Gastrocnemius medialis (tissue), 4 donors: Measurements from ENCODE around the gene TGFB1I1. TPM values are rescaled to one million over a fixed set of nuclear protein-coding genes. Genes with fewer than 3 reads are reported as not detected.
A peak's percentile ranks its signal among the peaks of the same experiment; 100 is the strongest.

ENCODE experiments used
- ATAC-seq, 2 donors: fragments of 150-250 bp; one replicate each; pipeline ENCODE4 v1.9.1; 2016
- DNase-seq, 2 donors: peaks; one replicate each; pipeline ENCODE4 v3.0.0-alpha.2; 2019
- H3K27ac ChIP-seq, 4 donors: fragments of 200-600 bp; sonication (generic); 1 replicate in 1 of 4; 2 replicates in 3 of 4; pipeline ENCODE4 v1.5.1; 2016 to 2018; ENCODE audit warnings: mild to moderate bottlenecking in 2 of 4, moderate library complexity in 1 of 4
- H3K27me3 ChIP-seq, 3 donors: fragments of 200-600 bp; sonication (generic) in 2 of 3; 1 replicate in 1 of 3; 2 replicates in 2 of 3; pipeline versions ENCODE4 v1.5.1 to v1.6.0; 2016 to 2019; ENCODE audit warnings: mild to moderate bottlenecking in 1 of 3, moderate library complexity in 1 of 3
- H3K36me3 ChIP-seq, 2 donors: fragments of 200-600 bp; sonication (generic) in 1 of 2; one replicate each; pipeline ENCODE4 v1.5.1; 2017 to 2018
- H3K4me1 ChIP-seq, 2 donors: fragments of 200-600 bp; sonication (generic) in 1 of 2; one replicate each; pipeline ENCODE4 v1.5.1; 2016 to 2017; ENCODE audit warnings: mild to moderate bottlenecking in 2 of 2
- H3K4me3 ChIP-seq, 4 donors: fragments of 200-600 bp; sonication (generic) in 3 of 4; 1 replicate in 1 of 4; 2 replicates in 3 of 4; pipeline ENCODE4 v1.5.1; 2016 to 2019; ENCODE audit warnings: mild to moderate bottlenecking in 2 of 4
- H3K9me3 ChIP-seq, 3 donors: fragments of 200-600 bp; sonication (generic) in 2 of 3; 1 replicate in 1 of 3; 2 replicates in 2 of 3; pipeline ENCODE4 v1.5.1; 2016 to 2019
- CTCF ChIP-seq, 5 experiments: fragments of 450-650 bp in 3 of 5; fragments of 200-600 bp in 2 of 5; sonication (generic) in 2 of 5; IDR thresholded peaks in 4 of 5; conservative IDR thresholded peaks in 1 of 5; 1 replicate in 4 of 5; 2 replicates in 1 of 5; pipeline ENCODE4 v1.5.1; 2016 to 2019; ENCODE audit warnings: antibody characterized with exemption in 5 of 5, mild to moderate bottlenecking in 3 of 5, moderate library complexity in 3 of 5
- POLR2A ChIP-seq, 2 donors: fragments of 450-650 bp; IDR thresholded peaks; one replicate each; pipeline ENCODE4 v1.6.1; 2017; ENCODE audit warnings: antibody characterized with exemption in 2 of 2, mild to moderate bottlenecking in 2 of 2, moderate library complexity in 2 of 2
- in situ Hi-C, 4 donors: fragments of 200-750 bp; cut with MboI; loops; one replicate each; pipeline versions ENCODE4 v1.15.0 to v1.8.0; 2017; ENCODE audit warnings: low sequenced_read_pairs in 4 of 4
- intact Hi-C: fragments of 100-400 bp; cut with DNase I; formaldehyde crosslinking; loops from one replicate; pipeline ENCODE4 v1.15.1; 2023; ENCODE audit warnings: low total_unique reads
- total RNA-seq, 4 donors: library from RNA; depleted of rRNA; stranded (reverse); fragments of >200 nt; gene quantifications; one replicate each; pipeline versions ENCODE4 v1.1.0 to v1.2.3, GENCODE V29; 2016

The TGFB1I1 gene
- total RNA-seq, 4 donors from 2014 or later, result 4.6 to 14.4 (median 7.4) TPM

GRCh38 chr16:31475946-31476302 is 4.0 kb downstream of the TGFB1I1 start:
- in situ Hi-C loops, result no loop called here
- Histone ChIP-seq H3K27ac (no peak overlapping the region), H3K27me3 (peaks cover 4 to 21% (median 7%) of the 10 kb centered on the region in 3 donors), H3K4me3 (no peak overlapping the region), H3K4me1 (peaks cover 0 to 11% of the 10 kb centered on the region in 2 donors), H3K9me3 (no peaks in the 10 kb centered on the region), H3K36me3 (no peaks in the 10 kb centered on the region)
- ATAC-seq (no peak), DNase-seq (no peak)
- intact Hi-C loops, result no loop called here
- TF ChIP-seq CTCF (IDR thresholded peaks at IDR 0.05 in 4 of 5, conservative IDR thresholded peaks at IDR 0.05 in 1 of 5) (no peak), POLR2A (IDR thresholded peaks at IDR 0.05) (no peak)

GRCh38 chr16:31476303-31477219 is 4.6 kb downstream of the TGFB1I1 start:
- Histone ChIP-seq H3K9me3 (no peaks in the 10 kb centered on the region), H3K36me3 (no peaks in the 10 kb centered on the region), H3K4me3 (peak overlapping the region in 1 of 4 donors; percentile 10), H3K4me1 (peaks cover 0 to 6% of the 10 kb centered on the region in 2 donors), H3K27ac (no peak overlapping the region), H3K27me3 (peaks cover 4 to 21% (median 7%) of the 10 kb centered on the region in 3 donors)
- no peak for ATAC-seq
- intact Hi-C loops (no loop called here), in situ Hi-C loops (no loop called here)
- TF ChIP-seq POLR2A (IDR thresholded peaks at IDR 0.05), result no peak
- no peak for TF ChIP-seq CTCF (IDR thresholded peaks at IDR 0.05 in 4 of 5, conservative IDR thresholded peaks at IDR 0.05 in 1 of 5)
- no peak for DNase-seq

- H3K4me3 ChIP-seq, result no peak overlapping the region
- DNase-seq (no peak), ATAC-seq (no peak)
- in situ Hi-C loops, result no loop called here
- no peaks in the 10 kb centered on the region for H3K36me3 ChIP-seq
- no peak overlapping the region for H3K27ac ChIP-seq
- TF ChIP-seq POLR2A (IDR thresholded peaks at IDR 0.05) (no peak), CTCF (IDR thresholded peaks at IDR 0.05 in 4 of 5, conservative IDR thresholded peaks at IDR 0.05 in 1 of 5) (no peak)
- H3K4me1 ChIP-seq, result no peaks in the 10 kb centered on the region
- intact Hi-C loops, result no loop called here
- H3K9me3 ChIP-seq, result no peaks in the 10 kb centered on the region
- H3K27me3 ChIP-seq, result peaks cover 4 to 18% (median 6%) of the 10 kb centered on the region in 3 donors
These were observed 5.6 kb downstream of the TGFB1I1 start for GRCh38 chr16:31477220-31478216.

- Histone ChIP-seq H3K27ac (no peak overlapping the region), H3K27me3 (peaks cover 4 to 18% (median 5%) of the 10 kb centered on the region in 3 donors), H3K36me3 (no peaks in the 10 kb centered on the region), H3K4me3 (no peak overlapping the region), H3K4me1 (no peaks in the 10 kb centered on the region), H3K9me3 (no peaks in the 10 kb centered on the region)
- no peak for ATAC-seq
- TF ChIP-seq POLR2A (IDR thresholded peaks at IDR 0.05), result no peak
- no peak for TF ChIP-seq CTCF (IDR thresholded peaks at IDR 0.05 in 4 of 5, conservative IDR thresholded peaks at IDR 0.05 in 1 of 5)
- intact Hi-C loops (no loop called here), in situ Hi-C loops (no loop called here)
- no peak for DNase-seq
These were observed 7.0 kb downstream of the TGFB1I1 start for GRCh38 chr16:31478956-31479355.
